GM12865 (cell line): ENCODE results near the gene PERM1.

Experiments
- DNase-seq: peaks from one replicate; pipeline ENCODE4 v3.0.0; 2010; ENCODE audit warnings: low read depth
- H3K4me3 ChIP-seq: 2 replicates; pipeline ENCODE4 v1.5.1; 2011; ENCODE audit warnings: mild to moderate bottlenecking, low read depth, low read length, control low read depth
- CTCF ChIP-seq: IDR thresholded peaks from 2 replicates; pipeline ENCODE4 v1.5.1; 2011; ENCODE audit warnings: low read length, control low read depth, low read depth, inconsistent platforms; ENCODE audit not compliant: insufficient read depth; ENCODE audit errors: missing control alignments

The PERM1 gene

GRCh38 chr1:925561-926421 is 56.1 kb downstream of the PERM1 start:
- DNase-seq: no peak
- no peak overlapping the region for H3K4me3 ChIP-seq
- TF ChIP-seq CTCF: no peak
